MCF 10A (cell line): Measurements from ENCODE around the gene HSD11B1L. TPM values are rescaled to one million over a fixed set of nuclear protein-coding genes. Genes with fewer than 3 reads are reported as not detected.

Source experiments
- BruUV-seq: library from RNA; stranded (reverse); fragments of 400-500 nt; replicated peaks from 2 replicates; lab custom pipeline; 2021; lab: Mats Ljungman, UMichigan
- CTCF ChIA-PET: fragments of 300-600 bp; sonication (Branson Sonifier 250); formaldehyde crosslinking; extraction: SDS; loops from one replicate; lab custom pipeline; 2021; ENCODE audit warnings: antibody characterized with exemption, inconsistent platforms; lab: Yijun Ruan, JAX
- POLR2A ChIA-PET: fragments of 300-600, 350-650 bp; sonication (Branson Sonifier 250); formaldehyde crosslinking; extraction: SDS; loops from one replicate; lab custom pipeline; 2020; ENCODE audit warnings: antibody characterized with exemption, inconsistent platforms; lab: Yijun Ruan, JAX
- DNase-seq: peaks from one replicate; pipeline ENCODE4 v3.0.0-alpha.2; 2018; ENCODE audit not compliant: unreplicated experiment
- H3K27ac Mint-ChIP-seq: one replicate; pipeline ENCODE4 v1.8.0; 2022; ENCODE audit warnings: mild to moderate bottlenecking, low read depth, mixed read lengths; ENCODE audit not compliant: unreplicated experiment
- H3K27me3 Mint-ChIP-seq: one replicate; pipeline ENCODE4 v1.8.0; 2022; ENCODE audit warnings: mixed read lengths; ENCODE audit not compliant: insufficient read depth, unreplicated experiment
- H3K36me3 Mint-ChIP-seq: one replicate; pipeline ENCODE4 v1.8.0; 2022; ENCODE audit warnings: mild to moderate bottlenecking, moderate library complexity, mixed read lengths; ENCODE audit not compliant: insufficient read depth, unreplicated experiment
- H3K4me1 Mint-ChIP-seq: one replicate; pipeline ENCODE4 v1.8.0; 2022; ENCODE audit warnings: mixed read lengths; ENCODE audit not compliant: insufficient read depth, unreplicated experiment
- H3K4me3 Mint-ChIP-seq: one replicate; pipeline ENCODE4 v1.8.0; 2022; ENCODE audit warnings: mild to moderate bottlenecking, moderate library complexity, mixed read lengths; ENCODE audit not compliant: unreplicated experiment
- H3K9me3 Mint-ChIP-seq: one replicate; pipeline ENCODE4 v1.8.0; 2022; ENCODE audit warnings: mixed read lengths; ENCODE audit not compliant: unreplicated experiment
- CTCF ChIP-seq: fragments of 200-600 bp; IDR thresholded peaks from one replicate; pipeline ENCODE4 v1.8.0; 2022; ENCODE audit warnings: antibody characterized with exemption, mild to moderate bottlenecking; ENCODE audit not compliant: unreplicated experiment
- intact Hi-C: fragments of 100-400 bp; cut with micrococcal nuclease; formaldehyde crosslinking; loops from 2 replicates; pipeline ENCODE4 v1.14.1; 2022
- total RNA-seq: library from RNA; stranded (reverse); gene quantifications from 2 replicates; pipeline ENCODE4 v1.2.3, GENCODE V29; 2022

HSD11B1L gene
- total RNA-seq, 1 experiment from 2014 or later: 5.5 TPM

- intact Hi-C loops: no loop called here
- DNase-seq: no peak
- ChIA-PET CTCF (no interaction called here), POLR2A (no interaction called here)
- Mint-ChIP-seq H3K4me3 (no peak overlapping the region), H3K36me3 (peaks cover 8% of the 10 kb centered on the region), H3K9me3 (no peaks in the 10 kb centered on the region), H3K4me1 (peaks cover 21% of the 10 kb centered on the region), H3K27me3 (no peaks in the 10 kb centered on the region), H3K27ac (no peak overlapping the region)
- no peak for TF ChIP-seq CTCF
- BruUV-seq: no TSS peak
These were observed 4.0 kb downstream of the HSD11B1L start for GRCh38 chr19:5684694-5685430.

- Mint-ChIP-seq H3K27ac (no peak overlapping the region), H3K27me3 (no peaks in the 10 kb centered on the region), H3K9me3 (no peaks in the 10 kb centered on the region), H3K4me1 (peaks cover 18% of the 10 kb centered on the region), H3K36me3 (peaks cover 22% of the 10 kb centered on the region), H3K4me3 (peak overlapping the region; percentile 73)
- DNase-seq: no peak
- ChIA-PET POLR2A (interaction anchor here (0.9 to 3.1 kb wide), 5 partner anchors 13 to 71 kb away, joined by 3 to 34 read pairs (median 4); partner anchors contain the start of genes CATSPERD, LONP1, SAFB and SAFB2), CTCF (interaction anchor here (0.6 to 2.1 kb wide), 4 partner anchors 9 to 108 kb away, joined by 3 to 8 read pairs (median 3); no protein-coding TSS in a partner anchor)
- TF ChIP-seq CTCF: no peak
- intact Hi-C loops: no loop called here
- no TSS peak for BruUV-seq
These were observed 5.5 kb downstream of the HSD11B1L start for GRCh38 chr19:5686326-5686646.

- ChIA-PET POLR2A (interaction anchor here (0.5 to 3.1 kb wide), 7 partner anchors 13 to 904 kb away, joined by 3 to 34 read pairs (median 4); partner anchors contain the start of genes CATSPERD, LONP1, SAFB and SAFB2), CTCF (interaction anchor here (0.6 to 2.1 kb wide), 15 partner anchors 9 to 1365 kb away, joined by 3 to 8 read pairs (median 3); partner anchors contain the start of genes CATSPERD and LONP1)
- H3K27ac Mint-ChIP-seq: no peak overlapping the region
- TF ChIP-seq CTCF: peak; percentile 81
- H3K27me3 Mint-ChIP-seq: no peaks in the 10 kb centered on the region
- peaks cover 27% of the 10 kb centered on the region for H3K36me3 Mint-ChIP-seq
- peak overlapping the region; percentile 73 for H3K4me3 Mint-ChIP-seq
- intact Hi-C loops: no loop called here
- peaks cover 13% of the 10 kb centered on the region for H3K4me1 Mint-ChIP-seq
- BruUV-seq: no TSS peak
- H3K9me3 Mint-ChIP-seq: no peaks in the 10 kb centered on the region
- peak; percentile 97 for DNase-seq
These were observed 6.0 kb downstream of the HSD11B1L start for GRCh38 chr19:5686647-5687359.
